ENCODE results near the gene OR10J5. TPM values are rescaled to one million over a fixed set of nuclear protein-coding genes. Genes with fewer than 3 reads are reported as not detected.
"Not testable (repeated sequence)": the region's sequence is repeated elsewhere in the genome, so short reads cannot be mapped to it uniquely, and the experiment has no call there.

Gene OR10J5
- total RNA-seq, 4 donors from 2014 or later: not detected

DNA sequence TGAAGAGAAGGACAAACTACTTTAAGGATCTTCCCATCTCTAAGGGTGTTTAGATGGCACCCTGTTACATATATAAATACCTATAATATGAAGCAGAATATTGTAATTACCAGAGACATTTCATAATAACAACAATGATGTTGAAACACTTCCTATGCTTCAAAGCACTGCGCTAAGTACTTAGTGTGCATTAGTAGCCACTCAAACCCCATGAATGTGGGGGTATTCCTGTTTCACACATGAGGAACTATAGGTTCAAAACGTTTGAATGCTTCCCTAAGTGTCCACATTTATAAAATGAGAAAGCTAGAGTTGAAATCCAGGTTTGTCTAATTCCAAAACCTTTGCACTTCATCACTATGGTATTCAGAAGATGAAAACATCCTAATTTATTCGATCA is 18.5 kb upstream of the OR10J5 start:
- H3K36me3 ChIP-seq: no peaks in the 10 kb centered on the region
- no peak overlapping the region for H3K27ac ChIP-seq
- intact Hi-C loops (cut with DNase I): no loop called here
- H3K27me3 ChIP-seq: no peaks in the 10 kb centered on the region
- no peak for DNase-seq
- 41 to 47% methylated on average over 3 of the region's 3 CpGs for WGBS, 2 donors
- TF ChIP-seq CTCF (IDR thresholded peaks at IDR 0.05): no peak
- TF ChIP-seq POLR2A (IDR thresholded peaks at IDR 0.05): no peak
- no peaks in the 10 kb centered on the region for H3K4me1 ChIP-seq
- H3K4me3 ChIP-seq: no peak overlapping the region
- H3K9me3 ChIP-seq: no peaks in the 10 kb centered on the region

DNA sequence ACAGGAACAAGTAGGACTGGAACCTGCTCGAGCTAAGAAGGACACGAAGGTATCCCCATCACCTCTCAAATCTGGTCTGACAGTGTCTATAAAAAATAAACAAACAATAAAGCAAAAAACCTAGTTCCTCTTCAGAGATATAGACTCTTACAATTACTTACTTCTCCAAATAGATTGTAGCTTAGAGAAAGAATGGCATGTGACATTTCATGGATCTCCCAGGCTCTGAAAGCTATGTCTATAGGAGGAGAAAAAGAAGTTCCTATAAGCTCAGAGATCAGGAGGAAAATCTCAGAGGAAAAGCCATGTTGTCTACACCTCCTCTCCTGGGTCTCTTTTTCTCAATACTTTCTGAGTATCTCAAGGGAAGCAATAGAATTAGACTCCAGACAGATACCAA is 12.3 kb upstream of the OR10J5 start:
- 44 to 62% methylated on average over 2 of the region's 2 CpGs for WGBS, 2 donors
- H3K4me3 ChIP-seq: no peak overlapping the region
- no peaks in the 10 kb centered on the region for H3K9me3 ChIP-seq
- DNase-seq: no peak
- TF ChIP-seq CTCF (IDR thresholded peaks at IDR 0.05) (no peak), POLR2A (IDR thresholded peaks at IDR 0.05) (no peak)
- no peaks in the 10 kb centered on the region for H3K27me3 ChIP-seq
- intact Hi-C loops (cut with DNase I): no loop called here
- H3K27ac ChIP-seq: no peak overlapping the region
- H3K36me3 ChIP-seq: no peaks in the 10 kb centered on the region
- no peaks in the 10 kb centered on the region for H3K4me1 ChIP-seq

DNA sequence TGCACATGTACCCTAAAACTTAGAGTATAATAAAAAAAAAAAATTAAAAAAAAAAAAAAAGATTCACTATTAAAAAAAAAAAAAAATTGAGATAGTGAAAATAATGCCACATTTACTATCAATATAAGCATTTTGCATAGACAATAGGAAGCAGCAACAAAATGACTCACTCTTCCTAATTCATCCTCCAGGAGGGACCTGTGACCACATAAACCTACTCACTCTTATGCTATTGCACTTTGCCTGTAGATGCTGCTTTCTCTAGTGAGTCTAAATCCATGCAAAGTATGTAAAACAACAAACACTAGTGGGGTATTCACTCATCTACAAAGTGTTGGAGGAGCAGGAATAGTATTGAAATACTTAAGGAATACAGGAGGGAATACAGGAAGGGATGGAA is 2.9 kb downstream of the OR10J5 start:
- no peak overlapping the region for H3K4me3 ChIP-seq
- DNase-seq: no peak
- no peaks in the 10 kb centered on the region for H3K27me3 ChIP-seq
- intact Hi-C loops (cut with DNase I): no loop called here
- no peaks in the 10 kb centered on the region for H3K4me1 ChIP-seq
- H3K27ac ChIP-seq: no peak overlapping the region
- H3K36me3 ChIP-seq: no peaks in the 10 kb centered on the region
- TF ChIP-seq POLR2A (IDR thresholded peaks at IDR 0.05) (no peak), CTCF (IDR thresholded peaks at IDR 0.05) (no peak)
- H3K9me3 ChIP-seq: peaks cover 0 to 4% (median 0%) of the 10 kb centered on the region in 3 donors

DNA sequence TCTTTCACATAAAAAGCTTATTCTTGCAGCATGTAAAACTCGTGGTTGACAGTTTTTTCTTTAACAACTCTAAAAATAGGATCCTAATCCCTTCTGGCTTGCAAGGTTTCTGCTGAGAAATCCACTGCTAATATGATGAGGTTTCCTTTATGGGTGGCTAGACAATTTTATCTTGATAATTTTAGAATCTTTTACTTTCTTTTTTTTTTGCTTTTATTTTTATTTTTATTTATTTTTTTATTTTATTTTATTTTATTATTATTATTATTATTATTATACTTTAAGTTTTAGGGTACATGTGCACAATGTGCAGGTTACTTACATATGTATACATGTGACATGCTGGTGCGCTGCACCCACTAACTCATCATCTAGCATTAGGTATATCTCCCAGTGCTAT is 11.0 kb downstream of the OR10J5 start:
- H3K4me3 ChIP-seq; H3K27ac ChIP-seq; intact Hi-C loops (cut with DNase I); H3K36me3 ChIP-seq; H3K9me3 ChIP-seq; H3K27me3 ChIP-seq; H3K4me1 ChIP-seq; DNase-seq: not testable (repeated sequence)
- 54 to 58% methylated on average over 2 of the region's 2 CpGs for WGBS, 2 donors

GRCh38 chr1:159510229-159510541 is 25.6 kb downstream of the OR10J5 start:
- Histone ChIP-seq H3K27me3 (no peaks in the 10 kb centered on the region), H3K4me3 (no peak overlapping the region), H3K9me3 (peaks cover 0 to 11% (median 7%) of the 10 kb centered on the region in 3 donors), H3K36me3 (no peaks in the 10 kb centered on the region), H3K4me1 (no peaks in the 10 kb centered on the region), H3K27ac (no peak overlapping the region)
- DNase-seq: no peak
- 47 to 70% methylated on average over 2 of the region's 2 CpGs for WGBS, 2 donors
- intact Hi-C loops (cut with DNase I): no loop called here
- TF ChIP-seq POLR2A (IDR thresholded peaks at IDR 0.05) (no peak), CTCF (IDR thresholded peaks at IDR 0.05) (no peak)

DNA sequence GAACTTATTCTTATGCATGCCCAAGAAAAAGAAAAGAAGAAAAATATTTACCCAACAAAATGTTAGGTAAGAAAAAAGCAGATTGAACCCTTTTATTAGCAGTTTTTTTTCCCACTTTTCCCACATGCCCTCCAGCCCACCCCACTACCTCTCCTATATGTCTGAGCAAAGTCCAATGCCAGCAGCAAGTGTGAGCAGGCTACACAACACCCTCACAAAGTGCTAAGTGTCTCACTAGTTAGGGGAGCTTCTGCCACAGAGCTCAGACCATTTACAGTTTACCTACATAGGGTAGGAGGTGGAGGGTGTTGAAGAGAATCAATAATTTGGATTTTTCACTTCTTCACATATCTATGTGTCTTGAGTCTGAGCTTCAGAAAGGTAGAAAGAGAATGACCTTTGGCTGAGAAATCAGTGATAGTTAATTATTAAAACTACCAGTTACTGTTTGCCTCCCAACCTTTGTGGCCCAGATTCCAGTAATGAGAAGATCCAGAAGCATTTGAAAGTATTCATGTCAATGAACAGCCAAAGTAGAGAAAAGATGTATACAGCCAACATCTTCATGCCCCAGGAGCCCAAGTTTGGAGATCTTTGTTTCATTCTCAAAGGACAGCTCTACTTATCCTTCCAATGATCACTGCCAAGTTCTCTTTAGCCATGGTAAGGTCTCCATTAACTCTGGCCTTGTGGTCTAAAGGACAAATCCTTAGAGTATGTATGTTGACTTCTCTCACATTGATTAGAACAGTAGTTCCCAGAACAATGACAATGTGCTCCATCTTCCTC is 26.2 kb downstream of the OR10J5 start:
- Histone ChIP-seq H3K4me1 (no peaks in the 10 kb centered on the region), H3K9me3 (peaks cover 0 to 11% (median 7%) of the 10 kb centered on the region in 3 donors), H3K27ac (no peak overlapping the region), H3K27me3 (no peaks in the 10 kb centered on the region), H3K4me3 (no peak overlapping the region), H3K36me3 (no peaks in the 10 kb centered on the region)
- no peak for TF ChIP-seq CTCF (IDR thresholded peaks at IDR 0.05)
- TF ChIP-seq POLR2A (IDR thresholded peaks at IDR 0.05): no peak
- no peak for DNase-seq
- intact Hi-C loops (cut with DNase I): no loop called here
